Upper lobe of right lung (tissue), 1 donor: ENCODE results near the gene PRSS53. TPM values are rescaled to one million over a fixed set of nuclear protein-coding genes. Genes with fewer than 3 reads are reported as not detected.

Source experiments
- ATAC-seq: fragments of 200-7000 bp; cut with Tn5 transposase; one replicate; pipeline ENCODE4 v1.9.1; 2020; ENCODE audit warnings: mild to moderate bottlenecking, moderate library complexity
- DNase-seq: peaks from one replicate; pipeline ENCODE4 v3.0.0-alpha.2; 2020
- H3K27ac ChIP-seq: fragments of 200-600 bp; one replicate; pipeline ENCODE4 v1.8.0; 2022
- H3K27me3 ChIP-seq: fragments of 200-600 bp; one replicate; pipeline ENCODE4 v1.8.0; 2022; ENCODE audit warnings: mild to moderate bottlenecking
- H3K36me3 ChIP-seq: fragments of 200-600 bp; one replicate; pipeline ENCODE4 v1.8.0; 2022
- H3K4me1 ChIP-seq: fragments of 200-600 bp; one replicate; pipeline ENCODE4 v1.8.0; 2022
- H3K4me3 ChIP-seq: fragments of 200-600 bp; one replicate; pipeline ENCODE4 v1.8.0; 2022; ENCODE audit warnings: mild to moderate bottlenecking
- H3K9me3 ChIP-seq: fragments of 200-600 bp; one replicate; pipeline ENCODE4 v1.8.0; 2022
- CTCF ChIP-seq: fragments of 200-600 bp; IDR thresholded peaks from one replicate; pipeline ENCODE4 v1.8.0; 2022; ENCODE audit warnings: antibody characterized with exemption
- intact Hi-C: fragments of 100-400 bp; cut with DNase I; formaldehyde crosslinking; loops from one replicate; pipeline ENCODE4 v1.11.0; 2022
- total RNA-seq: library from RNA; stranded (reverse); fragmentation: NEBNext Ultra II Directional; extraction: Animal tissue kit (Norgen Biotek cat#: 25700); gene quantifications from one replicate; pipeline ENCODE4 v1.2.1, GENCODE V29; 2021
- donor health status: DM: no; HTN: yes; CAD: no; lungs with severe emphysema.

PRSS53 gene
- total RNA-seq, 1 donor from 2014 or later, result 1.8 TPM

- Histone ChIP-seq H3K4me1 (peaks cover 22% of the 10 kb centered on the region), H3K9me3 (no peaks in the 10 kb centered on the region), H3K27me3 (no peaks in the 10 kb centered on the region), H3K27ac (peak within 1 kb of the TSS; percentile 93), H3K36me3 (peaks cover 30% of the 10 kb centered on the region), H3K4me3 (peak within 1 kb of the TSS; percentile 87)
- ATAC-seq (peak; percentile 94), DNase-seq (peak; percentile 99)
- intact Hi-C loops, result no loop called here
- TF ChIP-seq CTCF, result no peak
Measured at GRCh38 chr16:31073970-31074813, 14.6 kb downstream of the PRSS53 start, which contains the start of the genes ZNF646 and ZNF668. Gene ZNF646 (plus strand): TSS chr16:31074422. CDS start chr16:31076325, 1,903 bp downstream. Gene ZNF668 (minus strand): TSS chr16:31074240. CDS start chr16:31064459, 9,781 bp downstream.

DNA sequence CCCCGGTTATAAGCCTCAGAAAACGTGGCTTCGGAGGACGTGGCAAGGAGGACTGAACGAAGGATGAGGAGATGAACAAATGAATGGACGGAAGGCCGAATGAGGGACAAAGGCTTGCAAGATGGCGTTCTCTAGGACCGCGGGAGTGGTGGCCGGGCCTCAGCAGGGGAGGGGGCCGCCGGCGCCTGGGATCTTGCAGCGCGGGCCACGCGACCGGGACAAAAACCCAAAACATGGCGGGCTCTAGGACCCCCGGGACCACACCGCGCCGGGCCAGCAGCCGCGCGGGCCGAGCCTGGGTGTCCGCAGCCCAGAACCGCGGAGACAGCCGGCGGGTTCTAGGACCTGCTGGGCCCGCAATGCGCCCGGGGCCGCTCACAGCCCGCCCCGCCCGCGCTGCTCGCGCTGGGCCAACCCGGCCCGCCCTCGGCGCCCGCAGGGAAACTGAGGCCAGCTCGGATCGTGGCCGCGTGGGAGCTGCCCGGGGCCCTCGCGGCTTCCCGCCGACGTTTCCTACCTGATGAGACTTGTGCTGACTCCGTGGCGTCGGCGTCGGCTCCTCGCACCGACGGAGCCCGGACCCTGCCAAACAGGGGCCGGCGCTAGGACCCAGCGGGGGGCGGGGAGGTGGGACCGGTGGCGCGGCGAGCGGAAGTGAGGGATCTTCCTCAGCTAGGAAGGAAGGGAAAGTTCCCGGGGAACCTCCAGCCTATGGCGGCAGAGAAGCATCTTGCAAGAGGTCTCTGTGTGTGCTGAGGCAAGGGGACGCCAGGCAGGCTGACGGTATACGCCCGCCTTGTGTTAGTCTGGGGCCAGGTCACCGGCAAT lies 15.4 kb downstream of the PRSS53 start:
- Histone ChIP-seq H3K9me3 (no peaks in the 10 kb centered on the region), H3K36me3 (peaks cover 21% of the 10 kb centered on the region), H3K4me1 (peaks cover 22% of the 10 kb centered on the region), H3K27me3 (no peaks in the 10 kb centered on the region), H3K4me3 (peak overlapping the region; percentile 87), H3K27ac (peak overlapping the region; percentile 93)
- TF ChIP-seq CTCF, result no peak
- ATAC-seq (peak; percentile 88), DNase-seq (peak; percentile 96)
- intact Hi-C loops, result no loop called here

GRCh38 chr16:31072540-31073141 lies 16.1 kb downstream of the PRSS53 start:
- DNase-seq, result no peak
- intact Hi-C loops, result no loop called here
- ATAC-seq, result no peak
- Histone ChIP-seq H3K27ac (peak overlapping the region; percentile 93), H3K9me3 (no peaks in the 10 kb centered on the region), H3K36me3 (peaks cover 14% of the 10 kb centered on the region), H3K4me3 (peak overlapping the region; percentile 87), H3K27me3 (no peaks in the 10 kb centered on the region), H3K4me1 (peaks cover 22% of the 10 kb centered on the region)
- no peak for TF ChIP-seq CTCF

- no peak overlapping the region for H3K4me3 ChIP-seq
- H3K36me3 ChIP-seq, result peaks cover 6% of the 10 kb centered on the region
- intact Hi-C loops, result no loop called here
- H3K4me1 ChIP-seq, result peaks cover 22% of the 10 kb centered on the region
- TF ChIP-seq CTCF, result no peak
- no peak for ATAC-seq
- no peak for DNase-seq
- no peaks in the 10 kb centered on the region for H3K9me3 ChIP-seq
- H3K27me3 ChIP-seq, result no peaks in the 10 kb centered on the region
- H3K27ac ChIP-seq, result no peak overlapping the region
Measured at GRCh38 chr16:31071861-31072260, 16.9 kb downstream of the PRSS53 start.

DNA sequence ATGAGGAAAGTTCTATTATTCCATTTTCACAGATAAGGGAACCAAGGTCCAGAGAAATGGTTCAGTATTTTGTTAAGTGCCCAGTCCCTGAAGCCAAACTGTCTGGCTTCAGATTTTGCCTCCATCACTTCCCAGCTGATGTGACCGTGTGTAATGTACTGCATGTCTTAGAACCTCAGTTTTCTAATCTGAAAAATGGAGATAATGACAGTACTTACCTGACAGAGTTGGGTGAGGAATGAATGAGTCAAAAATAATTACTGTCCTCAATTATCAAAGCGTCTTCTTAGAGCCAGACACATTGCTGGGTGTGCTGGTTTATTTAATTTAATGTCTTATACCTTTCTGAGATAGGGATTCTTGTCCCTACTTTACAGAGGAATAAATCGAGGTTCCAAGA lies 21.4 kb downstream of the PRSS53 start:
- H3K27me3 ChIP-seq, result no peaks in the 10 kb centered on the region
- no peak overlapping the region for H3K4me3 ChIP-seq
- no peak overlapping the region for H3K27ac ChIP-seq
- no peaks in the 10 kb centered on the region for H3K9me3 ChIP-seq
- intact Hi-C loops, result no loop called here
- TF ChIP-seq CTCF, result no peak
- peaks cover 23% of the 10 kb centered on the region for H3K4me1 ChIP-seq
- DNase-seq (no peak), ATAC-seq (no peak)
- no peaks in the 10 kb centered on the region for H3K36me3 ChIP-seq
